Right ventricle myocardium superior (tissue), 1 donor: ENCODE data around the gene MACO1. TPM values are rescaled to one million over a fixed set of nuclear protein-coding genes. Genes with fewer than 3 reads are reported as not detected.
"Not testable (repeated sequence)": the region's sequence is repeated elsewhere in the genome, so short reads cannot be mapped to it uniquely, and the experiment has no call there.

Experiments
- ATAC-seq: fragments of 200-7000 bp; cut with Tn5 transposase; one replicate; pipeline ENCODE4 v1.9.1; 2020; ENCODE audit warnings: mild to moderate bottlenecking; ENCODE audit not compliant: poor library complexity
- DNase-seq: peaks from one replicate; pipeline ENCODE4 v3.0.0-alpha.2; 2020
- intact Hi-C: fragments of 100-400 bp; cut with DNase I; formaldehyde crosslinking; loops from one replicate; pipeline ENCODE4 v1.11.2; 2022
- total RNA-seq: library from RNA; stranded (reverse); fragmentation: NEBNext Ultra II Directional; extraction: Animal tissue kit (Norgen Biotek cat#: 25700); gene quantifications from one replicate; pipeline ENCODE4 v1.2.1, GENCODE V29; 2021
- donor health status: DM: no; HTN: yes; CAD: no; lungs with severe emphysema.

The MACO1 gene
- total RNA-seq, 1 donor from 2014 or later = 14.8 TPM

DNA sequence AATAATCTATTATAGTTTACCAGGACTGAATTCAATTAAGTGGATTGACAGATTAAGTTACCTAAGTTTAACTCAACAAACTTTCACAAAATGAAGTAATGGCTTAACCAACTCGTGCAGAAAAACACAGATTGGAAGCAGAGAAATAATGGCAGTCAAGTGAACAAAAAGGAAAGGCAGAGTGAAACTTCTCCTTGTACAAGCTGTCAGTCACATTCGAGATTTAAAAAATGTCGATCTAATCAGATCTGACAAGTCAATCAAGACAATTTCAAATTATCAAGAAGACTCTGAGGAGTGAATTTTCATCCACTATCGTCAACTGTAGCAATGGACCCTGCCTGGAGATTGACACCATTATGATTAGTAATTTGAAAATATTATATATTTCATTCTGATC is 13.4 kb upstream of the MACO1 start:
- intact Hi-C loops, DNase-seq, ATAC-seq: not testable (repeated sequence)

DNA sequence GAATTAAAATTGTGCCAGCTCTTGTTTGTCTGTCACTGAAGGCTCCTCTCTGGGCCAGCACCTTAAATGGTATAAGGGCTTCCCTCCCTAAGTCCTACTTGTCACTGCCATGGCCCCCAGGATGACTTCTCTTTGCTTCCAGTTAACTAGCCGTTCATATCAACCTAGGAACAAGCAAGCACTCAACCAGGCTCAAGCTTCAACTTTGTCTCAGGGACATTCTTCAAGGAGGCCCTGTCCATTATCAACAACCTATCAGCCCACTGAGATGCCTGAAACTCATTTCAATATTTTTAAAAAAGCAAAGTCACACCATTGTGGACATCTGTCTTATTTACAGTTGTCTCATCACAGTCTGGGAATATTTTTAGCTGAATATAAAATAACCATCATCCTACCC is 11.4 kb upstream of the MACO1 start:
- ATAC-seq, intact Hi-C loops, DNase-seq: not testable (repeated sequence)

DNA sequence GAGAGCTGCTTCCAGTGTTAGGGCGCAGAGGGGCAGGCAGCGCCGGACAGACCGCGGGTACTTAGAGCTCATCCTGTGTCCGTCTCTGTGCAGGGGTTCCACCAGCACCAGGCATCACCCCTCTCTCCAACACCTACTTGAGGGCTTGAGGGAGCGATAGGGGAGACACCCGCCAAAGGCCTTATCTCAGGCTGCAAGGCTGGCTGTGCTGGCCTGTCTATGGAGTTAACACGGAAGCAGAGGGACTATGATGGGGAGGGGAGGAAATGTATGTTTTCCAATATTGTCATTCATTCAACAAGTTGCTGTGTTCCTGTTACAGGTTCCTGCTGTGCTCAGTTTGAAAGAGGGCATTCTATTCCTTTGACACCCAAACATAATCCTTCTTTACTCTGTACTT is 10.0 kb upstream of the MACO1 start, which contains the start of gene RHCE:
RHCE (minus strand) TSS at position 111 of the 400 bp plus-strand sequence; CDS start at position 72, 39 bp downstream.
- DNase-seq, intact Hi-C loops, ATAC-seq: not testable (repeated sequence)

DNA sequence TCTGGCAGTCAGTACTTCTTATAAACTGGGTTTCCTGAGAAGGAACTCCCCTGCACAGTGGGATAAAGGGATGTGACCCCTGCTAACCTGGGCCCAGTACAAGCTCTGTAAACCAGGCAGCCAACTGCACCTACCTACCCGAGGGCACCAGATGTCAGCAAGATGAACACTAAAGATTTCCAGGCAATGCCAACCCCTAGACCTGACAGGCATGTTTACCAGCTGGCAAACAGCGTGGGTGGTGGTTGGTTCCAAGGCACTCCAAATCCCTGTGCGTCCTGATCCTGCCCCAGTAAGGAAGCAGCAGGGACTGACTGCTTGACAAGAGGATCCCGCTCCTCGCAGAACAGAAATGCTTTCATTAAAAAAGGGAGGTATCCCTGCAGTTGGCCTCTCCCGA is 7.5 kb upstream of the MACO1 start:
- peak; percentile 56 for ATAC-seq
- DNase-seq, intact Hi-C loops: not testable (repeated sequence)

DNA sequence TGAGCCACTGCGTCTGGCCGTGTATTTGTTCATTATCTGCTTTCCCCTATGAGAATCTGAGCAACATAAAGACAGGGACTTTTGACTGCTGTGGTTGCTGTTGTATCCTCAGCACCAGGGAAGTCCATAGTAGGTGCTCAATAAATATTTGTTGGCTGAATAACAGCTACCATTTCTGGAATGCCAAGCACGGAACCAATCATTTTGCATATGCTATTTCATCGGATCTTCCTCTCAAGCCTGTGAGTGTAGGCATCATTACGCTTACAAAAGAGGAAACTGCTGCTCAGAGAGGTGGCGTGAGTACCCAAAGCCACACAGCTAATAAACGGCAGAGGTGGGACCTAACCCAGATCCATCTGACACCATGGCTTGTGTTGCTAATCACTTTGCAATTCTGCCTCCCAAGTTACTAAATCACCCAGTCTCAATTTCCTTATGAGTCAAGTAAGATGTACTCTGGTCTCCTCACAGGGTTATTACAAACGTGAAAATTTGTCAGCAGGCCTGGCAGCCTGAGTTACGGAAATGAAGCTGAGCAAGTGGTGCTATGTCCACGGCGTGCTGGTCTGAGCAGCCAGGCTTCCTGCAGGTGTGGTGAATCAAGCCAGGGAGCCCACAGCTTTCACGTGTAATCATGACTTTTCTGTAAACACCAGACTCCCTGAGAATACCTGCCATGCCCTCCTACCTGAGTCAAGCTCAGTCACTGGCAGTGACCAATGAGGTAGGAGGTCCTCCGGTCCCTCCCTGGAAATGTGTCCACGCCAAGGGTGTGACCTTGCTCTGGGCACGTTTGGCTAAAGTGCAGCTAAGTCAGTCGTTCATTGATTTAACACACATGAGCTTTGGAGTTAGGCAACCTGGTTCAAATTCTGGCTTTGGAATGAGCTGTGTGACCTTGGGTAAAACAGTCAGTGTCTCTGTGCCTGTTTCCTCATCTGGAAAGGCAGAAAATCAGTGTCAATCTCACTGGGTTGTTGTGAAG is 5.3 kb upstream of the MACO1 start:
- intact Hi-C loops = no loop called here
- DNase-seq (no peak), ATAC-seq (no peak)

DNA sequence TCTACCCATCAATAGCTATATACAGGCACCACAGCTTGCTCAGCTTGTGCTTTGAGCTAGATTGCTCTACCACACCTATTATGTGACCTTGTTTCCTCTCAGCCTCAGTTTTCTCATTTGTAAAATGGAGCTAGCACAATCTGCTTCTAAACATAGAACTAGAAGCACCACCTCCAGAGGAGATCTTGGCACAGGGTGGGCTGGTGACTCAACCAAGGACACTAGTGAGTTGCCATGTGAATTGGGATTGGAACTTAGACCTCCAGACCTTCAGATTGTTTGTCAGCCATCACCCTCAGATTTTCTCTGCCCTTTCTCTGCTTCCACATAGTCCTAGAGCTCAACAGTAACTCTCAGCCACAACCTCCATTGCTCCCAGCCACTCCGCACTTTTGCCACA is 3.0 kb upstream of the MACO1 start:
- intact Hi-C loops = no loop called here
- DNase-seq (no peak), ATAC-seq (no peak)

DNA sequence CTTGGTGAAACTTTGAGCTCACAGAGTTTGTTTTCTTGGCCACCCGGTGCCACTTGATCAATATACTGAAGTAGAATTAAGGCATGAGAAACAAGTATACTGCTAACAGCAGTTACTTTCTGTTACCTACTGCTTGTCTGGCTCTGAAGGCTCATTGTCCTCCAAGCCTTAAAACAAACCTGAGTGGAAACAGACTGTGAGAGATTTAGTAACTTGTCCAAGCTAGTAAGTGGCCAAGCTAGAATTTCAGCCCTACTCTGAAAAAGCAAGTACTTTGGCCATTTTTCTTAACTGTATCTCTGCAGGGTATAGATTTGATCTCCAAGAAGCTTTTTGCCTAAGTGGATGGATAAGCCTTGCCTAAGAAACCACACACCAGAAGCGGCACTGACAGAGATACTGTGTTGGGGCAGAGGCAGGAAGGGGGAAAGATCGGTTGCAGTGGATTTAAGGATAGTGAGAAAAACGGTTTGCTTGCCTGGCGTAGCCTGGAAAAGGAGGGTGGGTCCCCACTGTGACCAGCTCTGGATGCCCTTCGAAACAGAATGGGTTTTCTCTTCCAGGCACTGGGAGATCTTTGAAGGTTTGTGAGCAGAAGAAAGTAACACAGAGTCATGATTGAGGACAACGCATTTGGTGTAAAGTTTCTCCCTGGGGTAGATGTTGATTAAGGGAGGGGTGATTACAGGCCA is 2.1 kb upstream of the MACO1 start:
- intact Hi-C loops = no loop called here

DNA sequence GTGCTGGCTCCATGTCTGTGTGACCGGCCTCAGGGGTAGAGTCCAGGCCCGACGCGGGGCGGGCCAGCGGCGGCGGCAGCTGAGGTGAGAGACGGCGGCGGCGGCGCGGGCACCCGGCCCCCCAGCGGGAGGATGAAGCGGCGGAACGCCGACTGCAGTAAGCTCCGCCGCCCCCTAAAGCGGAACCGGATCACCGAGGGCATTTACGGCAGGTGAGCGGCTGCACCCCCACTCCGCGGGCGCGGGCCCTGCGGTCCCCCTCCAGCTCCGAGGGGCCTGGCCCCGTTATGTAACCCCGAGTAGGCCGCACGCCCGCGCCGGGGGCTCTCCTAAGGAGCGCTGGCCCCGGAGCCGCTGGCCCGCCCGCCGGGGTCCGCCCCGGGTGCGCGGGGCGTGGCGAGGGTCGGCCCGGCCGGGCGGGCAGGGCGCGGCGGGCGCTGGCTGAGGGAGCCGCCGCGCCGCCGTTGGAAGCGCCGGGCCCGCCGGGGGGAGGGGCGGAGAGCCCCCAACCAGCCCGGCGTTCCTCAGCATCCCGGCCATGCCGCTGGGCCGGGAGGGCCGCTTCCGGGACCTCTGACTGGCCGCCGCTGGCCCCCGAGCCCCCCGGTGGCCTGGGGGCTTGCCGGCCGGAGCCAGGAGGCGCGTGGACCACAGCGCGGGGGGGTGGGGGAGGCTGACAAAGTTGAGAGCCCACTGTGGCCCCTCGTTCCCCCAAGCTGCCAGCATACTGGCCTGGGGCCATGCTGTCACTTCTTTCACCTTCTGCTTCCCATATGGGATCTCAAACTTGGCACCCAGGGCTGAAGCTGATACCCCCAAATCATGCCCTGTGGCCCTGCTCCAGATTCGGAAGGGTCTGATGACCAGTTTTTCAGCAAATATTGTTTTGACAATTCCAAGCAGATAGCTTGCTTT is 527 bp downstream of the MACO1 start:
- ATAC-seq = peak; percentile 13
- peak; percentile 42 for DNase-seq
- intact Hi-C loops = loop anchor here (10.0 kb wide), 1 partner anchor 54 kb away; no protein-coding TSS in a partner anchor

More for the DNA sequence above, 2.1 kb upstream of the MACO1 start:
- ATAC-seq (no peak), DNase-seq (no peak)

DNA sequence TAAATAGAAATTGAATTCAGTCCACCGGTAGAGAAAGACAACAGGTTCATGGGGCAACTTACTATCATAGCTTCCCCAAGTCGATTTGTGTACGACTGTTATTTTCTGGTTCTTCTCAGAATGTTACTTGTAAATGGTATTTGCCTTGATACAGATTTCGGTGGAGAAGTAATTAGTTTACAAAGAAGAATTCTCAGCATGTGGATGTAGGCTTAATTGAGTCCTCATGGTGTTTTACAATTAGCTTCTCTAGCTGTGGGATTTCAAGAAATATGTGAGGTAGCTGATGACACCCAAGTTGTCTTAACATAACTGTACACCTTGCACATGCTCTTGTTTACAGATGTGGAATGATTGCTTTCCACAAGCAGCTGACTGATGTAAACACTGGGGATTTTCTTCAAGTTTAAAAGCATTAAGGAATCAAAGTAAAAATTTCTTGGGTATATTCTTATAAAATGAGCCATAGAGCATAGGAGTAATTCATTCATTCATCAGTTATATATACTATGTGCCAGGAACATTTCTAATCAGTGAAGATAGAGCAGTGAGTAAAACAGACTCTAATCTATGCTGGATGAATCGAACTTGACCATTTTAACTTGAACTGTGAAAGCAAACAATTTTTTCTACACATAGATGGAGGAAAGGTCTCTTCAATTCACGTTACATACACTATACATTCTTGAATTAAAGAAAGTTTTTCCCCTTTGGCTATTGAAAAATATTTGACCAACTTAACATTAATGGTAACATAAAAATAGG is 1.4 kb downstream of the MACO1 start:
- ATAC-seq (no peak), DNase-seq (no peak)
- intact Hi-C loops = loop anchor here (10.0 kb wide), 1 partner anchor 53 kb away; no protein-coding TSS in a partner anchor

DNA sequence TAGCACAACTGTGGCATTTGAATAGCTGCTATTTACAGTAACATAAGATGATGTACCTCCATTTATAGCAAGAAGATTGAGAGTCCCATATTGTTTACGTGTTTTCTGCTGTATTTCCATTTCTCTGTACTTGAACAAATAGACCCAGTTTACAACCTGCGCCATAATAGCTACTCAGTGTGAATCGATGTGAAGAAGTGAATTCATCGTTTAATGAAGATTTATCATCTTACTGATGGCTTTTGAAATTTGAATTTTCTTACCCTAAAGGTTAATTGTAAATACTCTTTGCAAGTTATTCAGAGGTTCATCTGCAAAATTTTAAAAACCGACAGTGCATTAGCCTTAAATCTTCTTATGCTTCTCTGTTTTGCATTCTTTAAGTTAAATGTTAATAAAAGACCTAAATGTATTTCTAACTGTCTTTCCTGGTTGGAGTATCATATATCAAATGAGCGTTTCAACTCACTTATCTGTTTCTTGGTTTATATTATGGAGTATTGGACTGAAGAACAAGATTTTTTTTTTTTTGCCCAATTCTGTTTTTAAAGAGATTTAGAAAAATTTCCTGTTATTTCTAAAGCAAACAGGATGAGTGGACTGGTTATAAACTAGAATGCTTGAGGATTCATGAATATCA is 2.2 kb downstream of the MACO1 start:
- intact Hi-C loops = loop anchor here (10.0 kb wide), 1 partner anchor 52 kb away; no protein-coding TSS in a partner anchor
- ATAC-seq (no peak), DNase-seq (no peak)

DNA sequence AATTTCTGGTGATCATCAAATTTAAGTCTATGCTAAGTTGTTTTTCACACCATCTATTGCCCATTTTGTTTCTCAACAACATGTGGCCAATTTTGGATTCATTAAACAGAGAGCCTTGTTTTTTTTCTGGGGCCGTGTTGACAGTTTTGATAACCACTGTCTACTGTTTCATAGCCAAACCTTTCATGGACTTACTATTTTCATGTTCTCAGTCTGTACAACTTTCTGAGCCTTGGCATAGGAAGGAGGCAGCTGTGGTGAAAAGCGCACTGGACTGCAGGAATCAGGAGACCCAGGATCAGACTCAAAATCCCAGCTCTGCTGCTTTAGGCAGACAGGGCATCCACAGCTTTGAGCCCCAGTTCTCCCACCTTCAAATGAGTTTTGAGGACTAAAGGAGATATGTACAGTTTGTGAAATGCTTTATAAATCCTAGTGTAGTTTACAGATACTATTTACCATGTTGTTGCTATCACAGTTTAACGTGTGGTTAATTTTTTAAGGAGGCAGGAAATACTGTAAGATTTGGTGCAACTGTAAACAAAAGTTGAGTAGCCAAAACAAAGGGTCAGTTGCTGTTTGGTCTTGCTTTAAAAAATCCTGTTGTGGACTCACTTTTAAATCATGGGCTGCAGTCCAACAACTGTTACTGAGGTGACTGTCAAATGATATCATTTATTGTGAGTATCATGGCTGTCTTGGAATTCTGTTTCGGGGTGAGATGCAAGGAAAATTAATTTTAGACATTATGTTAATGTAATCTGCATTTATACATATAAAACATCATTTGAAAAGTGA is 2.9 kb downstream of the MACO1 start:
- ATAC-seq (no peak), DNase-seq (no peak)
- intact Hi-C loops = loop anchor here (10.0 kb wide), 1 partner anchor 51 kb away; no protein-coding TSS in a partner anchor

DNA sequence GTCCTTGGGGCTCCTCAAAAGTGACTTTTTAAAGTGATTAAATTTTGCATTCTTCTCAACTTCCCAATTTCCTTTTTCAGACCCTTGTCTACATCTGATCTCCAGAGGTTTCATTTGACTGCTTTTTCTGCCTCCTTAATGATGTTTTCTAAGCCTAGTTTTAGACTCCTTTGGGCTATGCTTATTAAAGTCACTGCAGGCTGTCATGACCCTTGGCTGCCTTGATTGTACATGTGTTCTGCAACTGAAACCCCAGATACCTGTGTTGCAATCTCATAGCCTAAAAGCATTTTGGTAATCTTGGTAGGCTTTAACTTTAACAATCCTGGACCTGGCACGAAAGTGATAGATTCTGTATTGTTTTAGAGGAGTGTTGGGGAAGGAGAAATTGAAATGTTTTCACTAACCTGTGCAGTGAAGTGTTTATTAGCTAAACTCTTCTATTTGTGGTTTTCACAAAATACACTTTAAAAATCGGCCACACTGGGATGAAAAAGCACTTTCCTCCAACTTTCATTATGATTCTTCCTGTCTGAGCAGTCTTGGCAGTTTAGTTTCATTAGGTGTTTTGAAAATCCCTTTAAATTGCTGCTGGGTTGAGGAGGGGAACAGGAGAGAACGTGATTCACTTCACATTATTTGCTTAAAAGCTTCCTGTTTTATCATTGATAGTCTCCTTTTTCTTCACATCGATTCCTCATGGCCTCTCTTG is 4.9 kb downstream of the MACO1 start:
- intact Hi-C loops = loop anchor here (10.0 kb wide), 1 partner anchor 49 kb away; no protein-coding TSS in a partner anchor

DNA sequence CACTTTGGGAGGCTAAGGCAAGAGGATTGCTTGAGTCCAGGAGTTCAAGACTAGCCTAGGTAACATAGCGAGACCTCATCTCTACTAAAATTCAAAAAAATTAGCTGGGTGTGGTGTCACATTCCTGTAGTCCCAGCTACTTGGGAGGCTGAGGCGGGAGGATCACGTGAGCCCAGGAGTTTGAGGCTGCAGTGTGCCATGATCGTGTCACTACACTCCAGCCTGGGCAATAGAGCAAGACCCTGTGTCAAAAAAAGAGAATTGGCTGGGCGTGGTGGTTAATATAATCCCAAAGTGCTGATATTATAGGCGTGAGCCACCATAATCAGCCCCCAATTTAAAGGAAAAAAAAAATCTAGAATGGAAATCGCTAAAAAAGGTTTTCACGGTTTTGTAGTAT is 7.0 kb downstream of the MACO1 start:
- DNase-seq (no peak), ATAC-seq (no peak)
- intact Hi-C loops = loop anchor here (10.0 kb wide), 1 partner anchor 47 kb away; no protein-coding TSS in a partner anchor

More for the DNA sequence above, 4.9 kb downstream of the MACO1 start:
- DNase-seq (no peak), ATAC-seq (no peak)

DNA sequence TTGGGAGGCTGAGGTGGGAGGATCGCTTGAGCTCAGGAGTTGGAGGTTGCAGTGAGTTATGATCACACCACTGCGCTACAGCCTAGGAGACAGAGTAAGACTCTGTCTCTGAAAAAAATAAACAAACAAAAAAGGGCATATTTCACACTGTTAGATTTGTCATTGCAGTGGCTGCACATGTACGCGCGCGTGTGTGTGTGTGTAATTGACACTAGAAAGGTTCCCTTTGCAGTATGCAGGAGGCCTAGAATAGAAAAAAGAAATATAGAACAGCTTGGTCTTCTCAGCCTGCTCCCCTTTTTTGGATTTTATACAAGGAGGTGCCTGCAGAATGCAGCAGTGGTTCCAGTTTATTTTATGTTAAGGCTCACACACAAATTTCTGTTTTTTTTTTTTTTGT is 8.6 kb downstream of the MACO1 start:
- DNase-seq = no peak
- intact Hi-C loops = loop anchor here (10.0 kb wide), 1 partner anchor 46 kb away; no protein-coding TSS in a partner anchor
- ATAC-seq = no peak

DNA sequence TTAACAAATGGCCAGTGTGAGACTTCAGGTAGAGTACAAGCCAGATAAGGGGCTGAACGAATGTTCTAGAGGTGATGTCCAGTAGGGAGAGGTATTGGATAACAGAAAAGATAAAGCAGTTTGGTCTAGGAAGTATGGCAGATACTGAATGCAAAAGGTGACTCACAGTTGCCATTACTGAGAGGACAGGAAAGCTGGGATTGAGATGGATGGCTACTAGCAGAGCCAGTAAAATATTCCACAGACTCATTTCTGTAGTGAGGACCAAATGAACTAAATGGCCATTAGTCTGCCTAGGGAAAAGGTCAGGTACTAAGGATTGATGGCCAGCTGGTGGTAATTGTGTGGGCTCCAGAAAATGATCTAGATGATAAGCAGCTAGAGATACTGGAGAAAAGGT is 11.5 kb downstream of the MACO1 start:
- no peak for DNase-seq
- ATAC-seq = no peak
- intact Hi-C loops = no loop called here
